DND-41 (cell line): ENCODE measurements around the gene WNT8B.
A peak's percentile ranks its signal among the peaks of the same experiment; 100 is the strongest.

Experiments used
- ATAC-seq: fragments of 200-7000 bp; cut with Tn5 transposase; 3 replicates; pipeline ENCODE4 v1.9.1; 2021; ENCODE audit warnings: low read depth; ENCODE audit not compliant: insufficient read depth
- DNase-seq: peaks from one replicate; pipeline ENCODE4 v3.0.0-alpha.2; 2020
- H2AFZ ChIP-seq: 2 replicates; pipeline ENCODE4 v1.6.0; 2012; ENCODE audit warnings: low read depth, low read length
- H3K27ac ChIP-seq: 2 replicates; pipeline ENCODE4 v1.5.1; 2012; ENCODE audit warnings: low read length, inconsistent platforms
- H3K27me3 ChIP-seq: fragments of 200-600 bp; sonication (generic); 2 replicates; pipeline ENCODE4 v1.6.0; 2012; ENCODE audit warnings: low read length, mild to moderate bottlenecking, inconsistent platforms; ENCODE audit not compliant: insufficient read depth, poor library complexity
- H3K36me3 ChIP-seq: 2 replicates; pipeline ENCODE4 v1.5.1; 2012; ENCODE audit warnings: low read length, inconsistent platforms; ENCODE audit not compliant: insufficient read depth
- H3K4me1 ChIP-seq: 2 replicates; pipeline ENCODE4 v1.5.1; 2012; ENCODE audit warnings: mild to moderate bottlenecking, low read length; ENCODE audit not compliant: insufficient read depth
- H3K4me2 ChIP-seq: 2 replicates; pipeline ENCODE4 v1.6.0; 2012; ENCODE audit warnings: mild to moderate bottlenecking, moderate library complexity, low read length, inconsistent platforms; ENCODE audit not compliant: insufficient read depth
- H3K4me3 ChIP-seq, 2 experiments: fragments of 200-600 bp in 1 of 2; shearing (Covaris generic) in 1 of 2; 2 replicates each; pipeline ENCODE4 v1.5.1; 2012 to 2016; ENCODE audit warnings: inconsistent platforms in 2 of 2, low read length in 2 of 2, mild to moderate bottlenecking in 2 of 2, low read depth in 1 of 2, moderate library complexity in 1 of 2
- H3K79me2 ChIP-seq: 2 replicates; pipeline ENCODE4 v1.6.0; 2012; ENCODE audit warnings: low read length, inconsistent platforms; ENCODE audit not compliant: insufficient read depth
- H3K9ac ChIP-seq: 2 replicates; pipeline ENCODE4 v1.6.0; 2012; ENCODE audit warnings: low read depth, mild to moderate bottlenecking, inconsistent platforms, low read length, moderate library complexity
- H3K9me3 ChIP-seq: 2 replicates; pipeline ENCODE4 v1.5.1; 2012; ENCODE audit warnings: low read length, moderate library complexity, mild to moderate bottlenecking, inconsistent platforms; ENCODE audit not compliant: insufficient read depth, severe bottlenecking
- H4K20me1 ChIP-seq: 2 replicates; pipeline ENCODE4 v1.6.0; 2012; ENCODE audit warnings: low read length; ENCODE audit not compliant: insufficient read depth
- CTCF ChIP-seq: IDR thresholded peaks from 2 replicates; pipeline ENCODE4 v1.5.1; 2012; ENCODE audit warnings: borderline replicate concordance, low read length, moderate library complexity, mild to moderate bottlenecking; ENCODE audit not compliant: poor library complexity, severe bottlenecking; ENCODE audit errors: extremely low read depth
- EZH2 ChIP-seq: IDR thresholded peaks from 3 replicates; pipeline ENCODE4 v1.6.1; 2012; ENCODE audit warnings: borderline replicate concordance, low read depth, mild to moderate bottlenecking, moderate library complexity, low read length, inconsistent platforms; ENCODE audit not compliant: severe bottlenecking

Gene WNT8B

GRCh38 chr10:100508266-100508665 lies 45.5 kb downstream of the WNT8B start:
- TF ChIP-seq EZH2 (no peak), CTCF (no peak)
- H3K27ac ChIP-seq = peak overlapping the region; percentile 92
- DNase-seq = no peak

GRCh38 chr10:100508691-100509150 lies 45.9 kb downstream of the WNT8B start:
- Histone ChIP-seq H3K9me3 (no peaks in the 10 kb centered on the region), H3K4me1 (peaks cover 80% of the 10 kb centered on the region), H3K9ac (peak overlapping the region; percentile 61), H3K27ac (peak overlapping the region; percentile 92), H3K79me2 (peaks cover 13% of the 10 kb centered on the region), H3K4me3 (peak overlapping the region in 1 of 2 experiments; percentile 46; a peak in 2 of 4 replicates), H3K4me2 (peak overlapping the region; percentile 57), H3K27me3 (no peaks in the 10 kb centered on the region), H3K36me3 (peaks cover 34% of the 10 kb centered on the region), H4K20me1 (no peaks in the 10 kb centered on the region), H2AFZ (peak overlapping the region; percentile 69)
- peak; percentile 64 for ATAC-seq
- DNase-seq = peak; percentile 80
- TF ChIP-seq EZH2 = no peak
- peak; percentile 92 for TF ChIP-seq CTCF

More at GRCh38 chr10:100508266-100508665, 45.5 kb downstream of the WNT8B start:
- ATAC-seq = peak; percentile 2
- Histone ChIP-seq H2AFZ (peak overlapping the region; percentile 55), H3K4me3 (peak overlapping the region in 1 of 2 experiments; percentile 46; a peak in 2 of 4 replicates), H4K20me1 (no peaks in the 10 kb centered on the region), H3K4me1 (peaks cover 80% of the 10 kb centered on the region), H3K4me2 (peak overlapping the region; percentile 57), H3K79me2 (peaks cover 13% of the 10 kb centered on the region), H3K9me3 (no peaks in the 10 kb centered on the region), H3K27me3 (no peaks in the 10 kb centered on the region), H3K9ac (peak overlapping the region; percentile 61), H3K36me3 (peaks cover 34% of the 10 kb centered on the region)

GRCh38 chr10:100509241-100509840 lies 46.5 kb downstream of the WNT8B start:
- DNase-seq (peak; percentile 93), ATAC-seq (peak; percentile 62)
- Histone ChIP-seq H3K4me3 (peak overlapping the region in 1 of 2 experiments; percentile 46; a peak in 2 of 4 replicates), H3K9ac (peak overlapping the region; percentile 61), H4K20me1 (no peaks in the 10 kb centered on the region), H3K27me3 (no peaks in the 10 kb centered on the region), H3K36me3 (peaks cover 34% of the 10 kb centered on the region), H3K4me1 (peaks cover 80% of the 10 kb centered on the region), H3K4me2 (peak overlapping the region; percentile 57), H2AFZ (peak overlapping the region; percentile 69), H3K79me2 (peaks cover 13% of the 10 kb centered on the region), H3K27ac (peak overlapping the region; percentile 92), H3K9me3 (no peaks in the 10 kb centered on the region)
- TF ChIP-seq CTCF = no peak
- TF ChIP-seq EZH2 = no peak
